ENCODE results near the gene GNAT2.
"Not testable (repeated sequence)": the region's sequence is repeated elsewhere in the genome, so short reads cannot be mapped to it uniquely, and the experiment has no call there.

GNAT2 gene

DNA sequence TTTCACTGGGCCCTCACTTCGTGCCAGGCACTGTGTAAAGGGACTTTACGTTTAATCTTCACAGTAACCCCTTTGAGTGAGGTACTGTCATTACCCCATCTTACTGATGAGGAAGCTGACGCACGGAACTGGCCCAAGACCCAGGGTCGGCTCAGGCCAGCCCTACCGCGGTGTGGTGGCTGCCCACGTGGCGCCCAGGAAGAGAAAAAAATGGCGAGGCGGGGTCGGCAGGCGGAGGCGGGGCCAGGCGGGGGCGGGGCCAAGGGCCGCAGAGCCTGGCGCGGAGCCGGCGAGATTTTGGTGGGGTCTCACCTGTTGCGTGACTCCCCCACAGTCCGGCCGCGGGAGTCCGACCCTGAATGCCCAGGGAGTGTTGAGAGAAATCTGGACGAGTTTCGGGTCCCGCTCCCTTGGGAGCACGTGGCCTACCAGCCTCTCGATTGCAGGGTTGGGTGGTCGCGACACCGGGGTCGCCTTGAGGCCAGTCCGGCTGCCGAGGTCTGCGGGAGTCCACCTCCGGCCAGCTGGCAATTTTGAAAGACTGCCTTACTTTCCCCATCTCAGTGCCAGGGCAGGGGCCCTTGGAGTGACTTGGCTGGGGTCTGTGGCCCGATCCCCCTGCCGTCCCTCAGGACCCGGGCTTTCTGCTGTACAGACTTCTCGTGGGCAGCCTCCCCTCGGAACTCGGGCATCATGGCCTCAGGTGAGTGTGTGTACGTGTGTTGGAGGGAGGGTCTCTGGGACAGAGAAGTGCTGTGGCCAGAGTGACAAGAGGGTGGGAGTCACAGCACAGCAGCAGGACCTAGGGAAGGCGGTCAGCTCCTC lies at the start of gene GNAT2, which contains the start of gene AMPD2:
Gene GNAT2 (minus strand): TSS at position 41 of the 825 bp plus-strand sequence. CDS start 6,746 bp downstream, outside the sequence.
Gene AMPD2 (plus strand): TSS at position 262 of the 825 bp plus-strand sequence. CDS start 1,339 bp downstream, outside the sequence.
- peak; percentile 94 for DNase-seq (ENCODE audit: low spot score)

DNA sequence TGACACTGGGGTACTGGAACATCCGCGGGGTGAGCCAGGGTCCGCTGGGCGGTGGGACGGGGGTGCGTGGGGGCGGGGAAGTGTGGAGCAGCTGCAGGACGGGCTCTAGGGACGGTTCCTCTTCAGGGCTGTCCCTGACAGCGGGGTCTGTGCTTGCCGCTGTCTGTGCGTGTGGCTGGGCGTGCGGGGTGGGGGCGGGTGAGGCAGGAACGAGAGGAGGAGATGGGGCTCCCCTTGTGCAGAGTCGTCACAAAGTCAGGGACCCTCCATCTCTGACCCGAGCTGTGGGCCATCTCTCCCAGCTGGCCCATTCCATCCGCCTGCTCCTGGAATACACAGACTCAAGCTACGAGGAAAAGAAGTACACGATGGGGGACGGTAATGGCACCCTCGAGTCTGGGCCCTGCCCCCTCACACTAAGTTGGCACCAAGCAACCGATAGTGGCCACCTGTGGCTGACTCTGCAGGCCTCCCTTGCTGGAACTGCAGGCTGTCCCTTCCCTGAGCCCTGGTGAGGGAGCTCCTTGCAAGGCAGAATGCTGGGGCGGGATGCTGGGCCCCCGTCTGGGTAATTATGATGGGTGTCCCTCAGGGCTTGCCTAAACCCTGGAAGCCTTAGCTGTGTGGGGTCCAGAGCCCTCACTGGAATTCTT lies 48.8 kb upstream of the GNAT2 start:
- DNase-seq (ENCODE audit: low spot score) = no peak

DNA sequence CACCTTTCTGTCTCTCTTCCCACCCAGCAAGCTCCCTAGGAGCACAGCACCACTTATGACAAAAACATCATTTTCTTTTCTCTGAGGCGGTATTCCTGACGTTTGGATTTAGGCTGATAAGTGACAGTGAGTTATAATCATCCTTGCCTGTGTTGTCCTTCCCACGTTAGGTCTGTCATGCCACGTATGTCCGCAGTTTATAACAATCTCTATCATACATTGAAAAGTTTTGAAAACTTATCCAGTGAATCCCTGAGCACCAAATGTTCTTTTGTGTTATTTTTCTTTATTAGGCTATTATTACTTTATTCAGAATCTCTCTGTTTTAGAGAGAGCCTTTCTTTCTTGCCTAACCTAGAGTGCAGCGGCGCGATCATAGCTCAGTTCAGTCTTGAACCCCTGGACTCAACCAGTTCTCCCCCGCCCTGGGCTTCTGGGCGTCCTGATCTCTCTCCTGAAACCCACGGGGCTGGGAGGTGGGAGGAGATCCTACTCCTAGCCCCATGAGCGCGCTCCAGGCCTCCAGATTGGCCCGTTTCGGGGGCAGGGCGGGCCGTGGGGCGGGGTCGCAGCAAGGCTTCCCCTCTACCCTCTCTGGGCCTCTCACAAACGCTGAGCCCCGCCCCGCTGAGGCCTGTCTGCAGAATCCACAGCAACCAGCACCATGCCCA lies 48.2 kb upstream of the GNAT2 start, which contains the start of gene GSTM2:
Gene GSTM2 (plus strand): TSS at position 606 of the 671 bp plus-strand sequence. CDS start 59 bp downstream, at position 665.
- peak; percentile 92 for DNase-seq (ENCODE audit: low spot score)

DNA sequence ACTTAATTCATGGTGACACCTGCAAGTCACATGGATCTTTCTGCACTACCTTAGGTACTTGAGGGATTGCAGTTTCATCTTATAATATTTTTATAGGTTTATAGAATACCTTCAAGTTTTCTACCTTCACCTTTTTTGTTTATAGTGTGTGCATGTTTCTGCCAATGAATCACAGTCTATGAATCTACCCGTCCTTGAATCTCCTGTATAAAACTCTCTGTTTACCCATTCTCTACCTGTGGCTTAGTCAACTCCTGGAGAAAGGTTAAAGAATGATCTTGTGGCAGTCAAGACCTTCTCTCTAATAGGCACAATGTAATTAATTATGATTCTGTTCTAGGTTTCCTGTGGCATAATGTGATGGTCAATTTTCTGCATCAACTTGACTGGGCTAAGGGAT lies 45.3 kb upstream of the GNAT2 start:
- no peak for DNase-seq (ENCODE audit: low spot score)

DNA sequence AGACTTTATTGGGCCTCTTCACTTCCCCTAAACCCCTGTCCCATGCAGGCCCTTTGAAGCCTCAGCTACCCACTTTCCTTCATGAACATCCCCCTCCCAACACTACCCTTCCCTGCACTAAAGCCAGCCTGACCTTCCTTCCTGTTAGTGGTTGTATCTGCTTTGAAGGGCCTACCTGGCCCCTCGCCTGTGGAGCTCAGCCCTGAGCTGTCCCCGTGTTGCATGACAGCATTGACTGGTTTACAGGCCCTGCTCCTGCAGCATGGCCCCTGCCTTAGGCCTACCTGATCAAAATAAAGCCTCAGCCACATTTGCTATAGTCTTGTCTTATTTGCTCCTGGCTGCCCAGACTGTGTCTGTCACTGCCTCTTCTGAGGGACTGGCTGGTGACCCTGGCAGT lies 42.0 kb upstream of the GNAT2 start:
- DNase-seq (ENCODE audit: low spot score) = no peak

DNA sequence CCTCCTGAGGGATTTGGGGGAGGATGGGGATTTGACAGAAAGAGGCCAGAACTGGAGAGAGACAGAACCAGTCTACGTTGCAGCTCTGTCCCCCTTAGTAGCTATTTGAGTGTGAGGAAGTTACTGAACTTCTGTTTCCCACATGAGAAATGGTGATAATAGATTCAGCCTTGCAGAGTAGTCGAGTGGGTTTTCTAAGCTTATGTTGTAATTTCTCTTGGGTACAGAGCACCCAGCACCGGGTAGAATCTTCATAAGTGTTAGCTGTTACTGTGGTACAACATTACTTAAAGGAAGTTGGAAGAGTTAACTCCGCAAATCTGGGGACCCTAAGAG lies 41.2 kb upstream of the GNAT2 start:
- not testable (repeated sequence) for DNase-seq (ENCODE audit: low spot score)

DNA sequence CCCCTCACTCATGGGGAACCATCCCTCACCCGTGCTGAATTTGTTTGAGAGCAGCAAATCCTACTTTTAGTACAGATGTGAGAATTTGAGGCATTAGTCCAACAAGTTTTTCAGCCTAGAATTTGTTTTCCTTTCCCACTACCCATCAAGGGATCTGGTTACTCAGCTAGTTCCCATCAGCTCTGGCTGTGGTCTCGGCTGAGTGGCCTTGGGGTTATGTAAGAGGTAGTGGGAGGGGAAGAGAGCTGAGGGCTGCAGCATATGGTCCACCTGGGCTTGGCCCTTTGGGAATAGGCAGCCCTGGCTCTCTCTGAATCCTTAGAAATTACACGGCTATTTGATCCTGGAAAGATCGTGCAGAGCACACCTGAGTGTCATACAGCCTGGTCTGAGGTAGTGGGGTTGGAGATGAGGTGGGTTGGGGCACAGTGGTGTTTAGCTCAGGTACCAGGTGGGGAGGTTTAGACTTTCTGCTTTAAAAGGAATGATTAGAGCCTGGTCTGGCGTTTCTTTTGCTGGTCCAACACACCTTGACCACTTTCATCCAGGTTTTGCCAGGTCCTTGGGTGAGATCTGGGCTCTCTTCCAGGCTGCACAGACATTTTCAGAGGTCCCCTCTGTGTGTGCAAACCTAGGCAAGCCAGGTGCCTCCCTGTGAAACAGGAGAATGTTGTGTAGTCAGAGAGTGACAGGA lies 40.7 kb upstream of the GNAT2 start:
- peak; percentile 40 for DNase-seq (ENCODE audit: low spot score)

DNA sequence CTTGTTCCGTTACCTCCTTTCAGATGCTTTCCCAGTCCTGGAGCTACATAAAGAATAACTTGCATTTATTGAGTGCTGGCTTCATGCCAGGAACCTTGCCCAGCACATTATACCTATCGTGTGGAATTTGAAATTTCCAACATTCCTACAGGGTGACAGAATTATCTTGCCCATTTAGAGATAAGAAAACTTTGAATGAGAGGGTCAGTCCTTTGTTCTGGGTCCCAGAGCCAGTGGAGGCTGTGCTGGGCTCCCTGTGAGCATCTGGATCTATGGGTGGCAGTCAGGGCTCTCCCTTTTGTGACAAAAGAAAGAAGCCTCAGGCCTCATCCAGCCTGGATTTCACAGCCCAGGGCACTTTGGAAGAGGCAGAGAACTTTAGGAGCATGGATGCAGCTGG lies 39.7 kb upstream of the GNAT2 start:
- DNase-seq (ENCODE audit: low spot score) = no peak

DNA sequence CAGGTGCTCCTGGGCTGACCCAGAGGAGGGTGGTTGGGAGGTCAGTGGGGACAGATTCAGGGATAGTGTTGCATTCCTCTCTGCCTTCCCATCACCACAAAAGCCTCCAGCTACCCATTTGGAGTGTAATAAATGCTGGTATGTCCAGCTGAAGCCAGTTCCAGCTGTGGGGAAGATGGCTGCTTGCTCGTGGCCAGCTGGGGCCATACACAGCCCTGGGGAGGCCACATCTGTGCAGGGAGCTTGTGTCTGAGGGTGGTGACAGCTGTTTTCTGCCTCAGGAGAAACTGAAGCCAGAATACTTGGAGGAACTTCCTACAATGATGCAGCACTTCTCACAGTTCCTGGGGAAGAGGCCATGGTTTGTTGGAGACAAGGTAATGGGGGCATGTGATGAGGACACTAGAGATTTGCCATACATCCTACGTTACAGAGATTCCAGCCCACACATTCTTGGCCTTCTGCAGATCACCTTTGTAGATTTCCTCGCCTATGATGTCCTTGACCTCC lies 39.2 kb upstream of the GNAT2 start:
- DNase-seq (ENCODE audit: low spot score) = no peak

DNA sequence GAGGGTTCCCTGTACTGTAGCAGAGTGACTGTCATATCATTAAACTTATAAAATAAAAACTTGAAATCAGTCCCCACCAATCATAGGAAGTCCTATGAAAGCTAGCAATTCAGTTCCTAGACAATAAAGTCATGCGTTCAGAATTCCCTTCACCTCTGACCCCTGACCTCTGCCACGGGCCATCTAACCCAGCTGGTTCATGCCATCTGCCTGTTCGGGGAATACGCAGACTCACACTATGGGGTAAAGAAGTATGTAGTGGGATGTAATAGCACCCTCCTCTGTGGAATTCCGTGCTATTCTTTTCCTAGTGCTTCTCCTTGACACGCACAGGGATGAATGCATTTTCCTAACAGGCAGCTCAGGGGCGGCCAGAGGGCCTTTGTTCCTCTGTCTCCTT lies 38.6 kb upstream of the GNAT2 start:
- DNase-seq (ENCODE audit: low spot score) = no peak

DNA sequence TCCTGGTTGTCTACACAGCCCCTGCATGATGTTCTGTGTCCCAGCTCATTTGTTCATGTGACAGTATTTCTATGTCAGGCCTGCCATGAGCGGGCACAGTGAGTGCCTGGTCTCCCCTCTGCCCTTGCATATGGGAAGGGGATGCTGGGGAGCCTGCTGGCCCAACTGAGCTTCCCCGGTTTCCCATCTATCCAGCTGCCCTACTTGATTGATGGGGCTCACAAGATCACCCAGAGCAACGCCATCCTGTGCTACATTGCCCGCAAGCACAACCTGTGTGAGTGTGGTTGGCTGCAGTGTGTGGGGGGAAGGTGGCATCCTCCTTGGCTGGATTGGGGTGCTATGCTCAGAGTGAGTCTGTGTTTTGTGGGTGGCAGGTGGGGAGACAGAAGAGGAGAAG lies 38.0 kb upstream of the GNAT2 start:
- DNase-seq (ENCODE audit: low spot score) = no peak

DNA sequence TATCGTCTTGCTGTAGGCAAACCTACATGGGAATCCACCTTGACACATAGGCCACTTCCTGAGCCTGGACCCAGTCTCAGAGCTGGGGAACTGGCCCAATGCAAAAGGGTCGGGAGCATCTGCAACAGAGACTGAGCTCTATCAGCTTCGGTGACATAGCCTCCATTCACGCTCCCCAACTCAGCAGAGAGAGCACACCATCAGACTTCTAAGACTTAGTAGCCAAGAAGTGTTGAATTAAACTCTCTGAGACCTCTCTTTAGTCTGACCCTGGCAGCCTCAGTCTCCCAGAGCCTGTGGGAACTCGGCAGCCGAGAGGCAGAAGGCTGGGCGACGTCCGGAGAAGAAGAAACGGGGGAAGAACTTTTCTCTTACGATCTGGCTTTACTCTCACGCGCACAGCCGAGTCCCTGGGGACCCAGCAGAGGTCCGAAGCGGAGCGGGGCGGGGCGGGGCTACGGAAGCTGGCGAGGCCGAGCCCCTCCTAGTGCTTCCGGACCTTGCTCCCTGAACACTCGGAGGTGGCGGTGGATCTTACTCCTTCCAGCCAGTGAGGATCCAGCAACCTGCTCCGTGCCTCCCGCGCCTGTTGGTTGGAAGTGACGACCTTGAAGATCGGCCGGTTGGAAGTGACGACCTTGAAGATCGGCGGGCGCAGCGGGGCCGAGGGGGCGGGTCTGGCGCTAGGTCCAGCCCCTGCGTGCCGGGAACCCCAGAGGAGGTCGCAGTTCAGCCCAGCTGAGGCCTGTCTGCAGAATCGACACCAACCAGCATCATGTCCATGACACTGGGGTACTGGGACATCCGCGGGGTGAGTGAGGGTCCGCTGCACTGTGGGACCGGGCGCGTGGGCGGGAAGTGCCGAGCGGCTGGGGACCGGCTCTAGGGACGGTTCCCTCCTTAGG lies 36.5 kb upstream of the GNAT2 start, which contains the start of gene GSTM4:
Gene GSTM4 (plus strand): TSS at position 485 of the 905 bp plus-strand sequence. CDS start 291 bp downstream, at position 776.
- DNase-seq (ENCODE audit: low spot score) = peak; percentile 88

DNA sequence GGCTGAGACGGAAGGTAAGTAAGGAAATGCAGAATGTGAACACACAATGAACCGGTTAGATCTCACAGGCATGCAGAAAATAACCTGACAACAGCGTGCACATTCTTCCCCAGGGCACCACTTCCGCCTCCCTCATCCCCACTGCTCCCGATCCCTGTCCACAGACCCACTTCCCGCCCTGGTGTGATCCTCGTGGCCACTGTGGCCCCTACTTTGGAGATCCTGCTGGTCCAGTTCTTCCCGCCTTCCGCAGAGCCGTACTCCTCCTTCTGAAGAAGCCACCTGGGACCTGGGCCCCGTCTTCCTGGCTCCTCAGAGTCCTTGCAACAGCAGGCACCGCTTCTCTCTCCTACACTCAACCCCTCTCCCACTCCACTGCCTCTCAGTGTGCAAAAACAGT lies 35.1 kb upstream of the GNAT2 start:
- DNase-seq (ENCODE audit: low spot score) = no peak

DNA sequence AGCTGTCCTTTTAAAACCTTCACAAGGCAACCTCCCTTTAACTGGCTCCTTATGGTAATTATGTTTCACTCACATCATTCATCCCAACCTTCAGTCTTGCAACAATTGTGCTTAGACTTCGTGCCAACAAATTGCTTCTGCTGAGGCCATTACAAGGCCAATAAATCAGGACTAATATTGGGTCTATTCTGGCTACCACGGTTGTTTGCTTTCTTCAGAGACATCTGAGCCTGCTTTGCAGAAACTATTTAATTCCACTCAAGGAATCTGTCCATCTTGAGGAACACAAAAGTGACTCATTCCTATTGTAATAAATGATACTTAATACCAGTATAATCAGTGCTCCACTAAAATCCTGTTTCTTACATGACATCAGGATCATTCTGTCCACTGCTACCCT lies 33.9 kb upstream of the GNAT2 start:
- DNase-seq (ENCODE audit: low spot score) = no peak

DNA sequence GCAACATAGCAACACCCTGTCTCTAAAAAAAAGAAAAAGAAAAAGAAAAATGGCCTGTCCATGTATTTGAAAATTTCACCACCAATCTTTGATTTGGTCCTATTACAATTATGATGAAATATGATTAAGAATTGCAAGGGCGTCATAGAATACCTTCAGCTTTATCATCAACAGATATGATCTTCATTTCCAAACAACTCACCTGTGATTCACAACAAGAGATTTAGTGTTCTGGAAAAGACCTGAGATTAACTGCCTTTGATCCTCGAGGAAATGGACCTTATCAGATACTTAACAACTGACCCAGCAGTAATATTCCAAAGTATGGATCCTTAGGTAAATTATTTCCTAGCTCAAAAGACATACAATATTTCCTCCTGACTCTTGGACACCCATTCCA lies 33.0 kb upstream of the GNAT2 start:
- no peak for DNase-seq (ENCODE audit: low spot score)

DNA sequence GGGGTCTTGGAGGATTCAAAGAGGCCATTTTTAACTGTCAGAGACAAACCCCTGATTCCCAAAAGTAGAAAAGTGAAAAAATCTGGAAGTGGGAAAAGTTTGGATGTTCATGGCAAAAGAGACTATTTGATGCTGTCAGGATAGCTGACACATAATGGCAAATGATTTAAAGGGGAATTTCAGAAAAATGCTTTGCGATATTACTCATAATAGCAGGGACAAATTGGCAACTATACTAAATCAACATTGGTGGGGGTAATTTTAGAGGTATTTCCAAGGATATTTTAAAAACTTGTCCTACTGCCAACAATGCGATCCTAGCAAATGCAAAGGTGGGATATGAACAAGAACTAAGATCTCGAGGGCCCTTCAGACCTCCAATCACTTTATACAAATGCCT lies 31.2 kb upstream of the GNAT2 start:
- no peak for DNase-seq (ENCODE audit: low spot score)

DNA sequence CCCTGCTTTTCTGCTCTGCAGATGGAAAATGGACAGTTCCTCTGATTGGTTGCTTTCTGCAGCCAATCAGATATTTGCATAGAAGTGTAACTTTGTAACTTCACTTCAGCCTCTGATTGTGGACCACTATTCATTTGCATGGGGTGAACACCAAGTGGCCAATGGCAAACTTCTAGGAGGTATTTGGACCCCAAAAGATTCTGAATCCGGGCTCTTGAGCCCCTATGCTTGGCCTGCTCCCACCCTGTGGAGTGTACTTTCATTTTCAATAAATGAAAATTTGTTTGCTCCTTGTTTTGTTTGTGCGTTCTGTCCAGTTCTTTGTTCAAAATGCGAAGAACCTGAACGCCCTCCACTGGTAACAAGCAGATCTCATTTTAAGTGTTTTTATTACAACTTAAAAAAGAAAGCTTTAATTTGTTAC lies 30.1 kb upstream of the GNAT2 start:
- DNase-seq (ENCODE audit: low spot score) = no peak

DNA sequence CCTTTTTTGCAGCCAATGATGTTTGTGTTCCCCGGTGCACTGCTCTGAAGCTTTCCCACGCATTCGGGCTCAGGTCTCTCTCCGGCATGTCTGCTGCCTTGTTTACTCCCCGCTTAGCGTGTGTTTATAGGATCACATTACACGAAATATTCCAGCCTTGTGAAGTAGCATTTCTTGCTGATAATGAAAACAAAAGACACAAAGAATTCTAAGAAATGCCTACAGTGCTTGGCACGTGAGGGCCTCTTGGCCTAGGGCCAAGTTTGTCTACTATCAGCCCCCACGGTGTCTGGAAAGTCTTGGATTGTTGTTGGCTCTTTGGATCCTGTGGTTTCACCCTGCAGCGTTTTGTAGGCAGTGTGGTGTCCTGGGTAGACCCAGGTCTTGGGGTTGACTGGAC lies 25.3 kb upstream of the GNAT2 start:
- DNase-seq (ENCODE audit: low spot score) = no peak

DNA sequence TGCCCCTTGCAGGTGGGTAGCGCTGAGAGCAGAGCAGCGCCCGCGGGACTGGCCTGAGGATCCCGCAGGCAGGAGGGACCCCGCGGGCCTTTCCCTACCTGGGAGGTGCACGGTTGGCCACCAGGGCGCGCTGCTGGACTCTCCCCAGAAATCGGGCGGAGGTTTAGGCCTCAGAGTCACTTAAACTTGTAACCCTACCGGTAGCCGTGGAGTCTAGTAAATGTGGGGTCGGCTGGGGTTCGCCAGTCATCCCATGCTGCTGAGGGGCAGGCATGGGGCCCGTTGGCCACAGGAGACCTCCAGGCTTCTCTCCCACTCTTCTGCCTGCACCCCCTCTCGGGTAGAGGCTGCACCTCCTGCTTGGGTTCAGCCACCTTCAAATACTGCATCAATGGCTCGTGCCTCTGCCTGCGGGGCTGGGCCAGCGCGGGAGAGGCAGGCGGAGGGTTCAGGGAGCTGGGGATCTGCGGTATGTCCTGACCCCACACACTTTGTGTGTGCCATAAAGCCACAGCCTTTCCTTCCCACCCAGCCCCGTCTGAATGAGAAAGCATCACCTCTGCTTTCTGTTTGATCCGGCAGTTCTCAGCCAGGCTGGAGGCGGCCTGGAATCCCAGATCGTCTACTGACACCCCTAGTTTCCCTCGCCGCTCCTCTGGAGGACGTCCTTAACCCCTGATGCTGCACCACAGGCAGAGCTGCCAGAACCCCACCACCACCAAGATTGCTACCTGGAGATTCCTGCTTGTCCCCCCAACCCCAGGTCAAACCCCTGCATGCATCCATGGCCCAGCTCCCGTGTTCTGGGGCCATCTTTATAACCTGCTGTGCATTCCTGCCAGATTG lies 24.2 kb upstream of the GNAT2 start:
- DNase-seq (ENCODE audit: low spot score) = peak; percentile 84

DNA sequence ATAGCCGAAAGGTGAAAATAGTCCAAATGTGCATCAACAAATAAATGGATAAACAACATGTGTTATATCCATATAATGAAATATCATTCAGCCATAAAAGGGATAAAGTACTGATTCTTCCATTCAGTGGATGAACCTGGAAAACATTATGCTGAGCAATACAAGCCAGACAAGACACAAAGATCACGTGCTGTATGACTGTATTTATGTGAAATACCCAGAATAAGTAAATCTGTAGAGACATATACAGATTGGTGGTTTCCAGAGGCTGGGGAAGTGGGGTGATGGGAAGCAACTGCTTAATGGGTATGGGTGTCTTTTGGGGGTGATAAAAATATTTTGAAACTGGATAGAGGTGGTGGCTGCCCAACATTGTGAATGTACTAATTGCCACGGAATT lies 23.2 kb upstream of the GNAT2 start:
- DNase-seq (ENCODE audit: low spot score) = no peak

All from iPS-NIHi11 (cell line).